Measurements from ENCODE around the gene ENPP6. TPM values are rescaled to one million over a fixed set of nuclear protein-coding genes. Genes with fewer than 3 reads are reported as not detected.

Gene ENPP6
- total and polyA plus RNA-seq, 2 experiments from 2014 or later = 0.11 TPM; not detected in 1

DNA sequence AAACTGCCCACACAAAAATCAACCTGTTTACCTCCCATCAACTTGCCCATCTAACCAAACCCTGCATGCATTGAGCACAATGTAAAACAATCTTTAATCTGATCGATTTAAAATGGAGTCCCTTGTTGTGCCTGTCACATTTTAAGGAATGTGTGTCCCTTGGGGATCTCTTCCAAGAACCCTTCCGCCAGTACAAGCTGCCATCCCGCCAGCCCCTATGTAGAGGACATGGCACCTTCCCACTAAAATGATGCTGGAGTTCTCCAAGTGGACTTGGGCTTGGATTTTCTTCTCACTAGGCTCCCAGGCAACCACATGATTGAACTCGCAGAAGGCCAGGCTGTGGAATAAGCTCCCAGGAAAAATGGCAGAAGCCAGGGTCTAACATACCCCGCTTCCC, 45.8 kb upstream of the ENPP6 start (continued):
- TF ChIP-seq, protein P1, sequence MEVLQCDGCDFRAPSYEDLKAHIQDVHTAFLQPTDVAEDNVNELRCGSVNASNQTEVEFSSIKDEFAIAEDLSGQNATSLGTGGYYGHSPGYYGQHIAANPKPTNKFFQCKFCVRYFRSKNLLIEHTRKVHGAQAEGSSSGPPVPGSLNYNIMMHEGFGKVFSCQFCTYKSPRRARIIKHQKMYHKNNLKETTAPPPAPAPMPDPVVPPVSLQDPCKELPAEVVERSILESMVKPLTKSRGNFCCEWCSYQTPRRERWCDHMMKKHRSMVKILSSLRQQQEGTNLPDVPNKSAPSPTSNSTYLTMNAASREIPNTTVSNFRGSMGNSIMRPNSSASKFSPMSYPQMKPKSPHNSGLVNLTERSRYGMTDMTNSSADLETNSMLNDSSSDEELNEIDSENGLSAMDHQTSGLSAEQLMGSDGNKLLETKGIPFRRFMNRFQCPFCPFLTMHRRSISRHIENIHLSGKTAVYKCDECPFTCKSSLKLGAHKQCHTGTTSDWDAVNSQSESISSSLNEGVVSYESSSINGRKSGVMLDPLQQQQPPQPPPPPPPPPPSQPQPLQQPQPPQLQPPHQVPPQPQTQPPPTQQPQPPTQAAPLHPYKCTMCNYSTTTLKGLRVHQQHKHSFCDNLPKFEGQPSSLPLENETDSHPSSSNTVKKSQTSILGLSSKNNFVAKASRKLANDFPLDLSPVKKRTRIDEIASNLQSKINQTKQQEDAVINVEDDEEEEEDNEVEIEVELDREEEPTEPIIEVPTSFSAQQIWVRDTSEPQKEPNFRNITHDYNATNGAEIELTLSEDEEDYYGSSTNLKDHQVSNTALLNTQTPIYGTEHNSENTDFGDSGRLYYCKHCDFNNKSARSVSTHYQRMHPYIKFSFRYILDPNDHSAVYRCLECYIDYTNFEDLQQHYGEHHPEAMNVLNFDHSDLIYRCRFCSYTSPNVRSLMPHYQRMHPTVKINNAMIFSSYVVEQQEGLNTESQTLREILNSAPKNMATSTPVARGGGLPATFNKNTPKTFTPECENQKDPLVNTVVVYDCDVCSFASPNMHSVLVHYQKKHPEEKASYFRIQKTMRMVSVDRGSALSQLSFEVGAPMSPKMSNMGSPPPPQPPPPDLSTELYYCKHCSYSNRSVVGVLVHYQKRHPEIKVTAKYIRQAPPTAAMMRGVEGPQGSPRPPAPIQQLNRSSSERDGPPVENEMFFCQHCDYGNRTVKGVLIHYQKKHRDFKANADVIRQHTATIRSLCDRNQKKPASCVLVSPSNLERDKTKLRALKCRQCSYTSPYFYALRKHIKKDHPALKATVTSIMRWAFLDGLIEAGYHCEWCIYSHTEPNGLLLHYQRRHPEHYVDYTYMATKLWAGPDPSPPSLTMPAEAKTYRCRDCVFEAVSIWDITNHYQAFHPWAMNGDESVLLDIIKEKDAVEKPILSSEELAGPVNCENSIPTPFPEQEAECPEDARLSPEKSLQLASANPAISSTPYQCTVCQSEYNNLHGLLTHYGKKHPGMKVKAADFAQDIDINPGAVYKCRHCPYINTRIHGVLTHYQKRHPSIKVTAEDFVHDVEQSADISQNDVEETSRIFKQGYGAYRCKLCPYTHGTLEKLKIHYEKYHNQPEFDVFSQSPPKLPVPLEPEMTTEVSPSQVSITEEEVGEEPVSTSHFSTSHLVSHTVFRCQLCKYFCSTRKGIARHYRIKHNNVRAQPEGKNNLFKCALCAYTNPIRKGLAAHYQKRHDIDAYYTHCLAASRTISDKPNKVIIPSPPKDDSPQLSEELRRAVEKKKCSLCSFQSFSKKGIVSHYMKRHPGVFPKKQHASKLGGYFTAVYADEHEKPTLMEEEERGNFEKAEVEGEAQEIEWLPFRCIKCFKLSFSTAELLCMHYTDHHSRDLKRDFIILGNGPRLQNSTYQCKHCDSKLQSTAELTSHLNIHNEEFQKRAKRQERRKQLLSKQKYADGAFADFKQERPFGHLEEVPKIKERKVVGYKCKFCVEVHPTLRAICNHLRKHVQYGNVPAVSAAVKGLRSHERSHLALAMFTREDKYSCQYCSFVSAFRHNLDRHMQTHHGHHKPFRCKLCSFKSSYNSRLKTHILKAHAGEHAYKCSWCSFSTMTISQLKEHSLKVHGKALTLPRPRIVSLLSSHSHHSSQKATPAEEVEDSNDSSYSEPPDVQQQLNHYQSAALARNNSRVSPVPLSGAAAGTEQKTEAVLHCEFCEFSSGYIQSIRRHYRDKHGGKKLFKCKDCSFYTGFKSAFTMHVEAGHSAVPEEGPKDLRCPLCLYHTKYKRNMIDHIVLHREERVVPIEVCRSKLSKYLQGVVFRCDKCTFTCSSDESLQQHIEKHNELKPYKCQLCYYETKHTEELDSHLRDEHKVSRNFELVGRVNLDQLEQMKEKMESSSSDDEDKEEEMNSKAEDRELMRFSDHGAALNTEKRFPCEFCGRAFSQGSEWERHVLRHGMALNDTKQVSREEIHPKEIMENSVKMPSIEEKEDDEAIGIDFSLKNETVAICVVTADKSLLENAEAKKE (CRISPR knock-in tag; IDR thresholded peaks at IDR 0.05) = no peak
- TF ChIP-seq ZNF114 (CRISPR knock-in tag; IDR thresholded peaks at IDR 0.05) (no peak), ZNF331 (CRISPR knock-in tag; IDR thresholded peaks at IDR 0.05; ENCODE audit: low read depth) (no peak), JUNB (IDR thresholded peaks at IDR 0.05; ENCODE audit: unreplicated experiment) (no peak)

DNA sequence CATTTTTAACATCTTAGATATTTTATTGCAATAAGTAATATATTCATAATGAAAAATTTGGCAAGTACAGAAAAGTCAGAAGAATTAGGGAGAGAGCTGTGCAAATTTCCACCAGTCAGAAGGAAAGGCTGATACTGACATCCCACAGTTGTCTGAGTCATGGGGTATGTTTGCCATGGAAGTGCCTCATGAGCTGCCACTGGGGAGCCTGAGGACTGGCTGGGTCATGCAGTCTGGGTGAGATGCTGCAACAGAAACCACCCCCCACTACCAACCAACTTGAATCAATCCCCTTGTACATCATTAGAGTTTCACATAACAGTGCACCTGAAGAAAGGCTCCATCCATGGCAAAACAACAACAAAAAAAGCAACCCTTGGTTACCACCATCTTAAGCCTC, 45.2 kb upstream of the ENPP6 start:
- no peaks in the 10 kb centered on the region for H3K79me2 ChIP-seq (replicated peaks; ENCODE audit: insufficient read depth)
- TF ChIP-seq POLR2AphosphoS5 (IDR thresholded peaks at IDR 0.05; ENCODE audit: low read depth) = no peak
- TF ChIP-seq, protein P2, sequence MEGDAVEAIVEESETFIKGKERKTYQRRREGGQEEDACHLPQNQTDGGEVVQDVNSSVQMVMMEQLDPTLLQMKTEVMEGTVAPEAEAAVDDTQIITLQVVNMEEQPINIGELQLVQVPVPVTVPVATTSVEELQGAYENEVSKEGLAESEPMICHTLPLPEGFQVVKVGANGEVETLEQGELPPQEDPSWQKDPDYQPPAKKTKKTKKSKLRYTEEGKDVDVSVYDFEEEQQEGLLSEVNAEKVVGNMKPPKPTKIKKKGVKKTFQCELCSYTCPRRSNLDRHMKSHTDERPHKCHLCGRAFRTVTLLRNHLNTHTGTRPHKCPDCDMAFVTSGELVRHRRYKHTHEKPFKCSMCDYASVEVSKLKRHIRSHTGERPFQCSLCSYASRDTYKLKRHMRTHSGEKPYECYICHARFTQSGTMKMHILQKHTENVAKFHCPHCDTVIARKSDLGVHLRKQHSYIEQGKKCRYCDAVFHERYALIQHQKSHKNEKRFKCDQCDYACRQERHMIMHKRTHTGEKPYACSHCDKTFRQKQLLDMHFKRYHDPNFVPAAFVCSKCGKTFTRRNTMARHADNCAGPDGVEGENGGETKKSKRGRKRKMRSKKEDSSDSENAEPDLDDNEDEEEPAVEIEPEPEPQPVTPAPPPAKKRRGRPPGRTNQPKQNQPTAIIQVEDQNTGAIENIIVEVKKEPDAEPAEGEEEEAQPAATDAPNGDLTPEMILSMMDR (conservative IDR thresholded peaks at IDR 0.05; ENCODE audit: low read depth in 2 of 2) = no peak
- TF ChIP-seq STAT1 (IDR thresholded peaks at IDR 0.05; ENCODE audit: unreplicated experiment) = no peak
- TF ChIP-seq, protein P1 (CRISPR knock-in tag; IDR thresholded peaks at IDR 0.05) = no peak
- no peak for TF ChIP-seq EZH2phosphoT487 (IDR thresholded peaks at IDR 0.05; ENCODE audit: unreplicated experiment)

More for the DNA sequence above, 45.2 kb upstream of the ENPP6 start:
- no peak overlapping the region for H3K27ac ChIP-seq (ENCODE audit: low read depth)
- no peak overlapping the region for H3K4me3 Mint-ChIP-seq
- H3K4me3 ChIP-seq = no peak overlapping the region
- no peaks in the 10 kb centered on the region; the same call in 1 of the 2 replicates for H3F3A ChIP-seq (replicated peaks; ENCODE audit: low read depth)
- H3K36me3 Mint-ChIP-seq (ENCODE audit: low read depth) = no peaks in the 10 kb centered on the region
- no peaks in the 10 kb centered on the region for H4K20me1 ChIP-seq (replicated peaks; ENCODE audit: insufficient read depth)
- H3K27me3 Mint-ChIP-seq (ENCODE audit: insufficient read depth, low read depth, poor library complexity) = peaks cover 7% of the 10 kb centered on the region
- H3K27ac Mint-ChIP-seq = no peak overlapping the region
- peaks cover 3% of the 10 kb centered on the region; the same call in 1 of the 2 replicates for H3K4me1 ChIP-seq (ENCODE audit: insufficient read depth)
- no peaks in the 10 kb centered on the region for H3K36me3 ChIP-seq (ENCODE audit: insufficient read depth)
- ATAC-seq (no peak), DNase-seq (ENCODE audit: low spot score) (no peak)
- H3K27me3 ChIP-seq (ENCODE audit: insufficient read depth) = no peaks in the 10 kb centered on the region
- H3K4me1 Mint-ChIP-seq = peaks cover 18% of the 10 kb centered on the region
- peak overlapping the region; percentile 2; the same call in 1 of the 2 replicates for H2AFZ ChIP-seq
- H3K9me3 Mint-ChIP-seq = peaks cover 6% of the 10 kb centered on the region; the same call in 2 of the 3 replicates
- peaks cover 4% of the 10 kb centered on the region; the same call in 1 of the 2 replicates for H3K9me2 ChIP-seq (ENCODE audit: insufficient read depth)
- no peak overlapping the region for H3K4me2 ChIP-seq
